ENCODE results near the gene WDFY4. TPM values are rescaled to one million over a fixed set of nuclear protein-coding genes. Genes with fewer than 3 reads are reported as not detected.

Gene WDFY4
- total and polyA plus RNA-seq, 8 donors: 0.15 to 8.0 (median 2.7) TPM

DNA sequence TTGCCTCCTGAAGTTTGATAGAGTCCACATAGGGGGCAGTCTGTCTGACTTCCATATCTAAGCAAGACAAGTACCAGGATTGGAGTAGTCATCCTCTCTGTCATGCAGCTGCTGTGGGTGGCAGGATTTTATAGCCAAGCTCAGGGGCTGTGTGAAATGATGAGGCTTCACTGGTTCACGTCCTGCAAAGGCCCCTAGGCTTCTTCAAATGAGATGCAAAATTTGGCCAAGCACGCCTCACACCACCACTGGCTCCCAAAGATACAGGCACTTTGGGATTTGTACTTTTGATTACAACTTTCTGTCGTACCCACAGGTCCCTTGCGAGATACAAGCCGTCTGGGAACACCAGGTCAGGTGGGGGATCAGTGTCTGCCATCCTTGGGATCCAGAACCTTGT, 67.1 kb downstream of the WDFY4 start:
- no peak for DNase-seq
- Histone ChIP-seq H3K9me3 (no peaks in the 10 kb centered on the region), H3K27me3 (no peaks in the 10 kb centered on the region), H3K4me3 (no peak overlapping the region), H3K27ac (no peak overlapping the region), H3K36me3 (no peaks in the 10 kb centered on the region), H3K4me1 (no peaks in the 10 kb centered on the region)
- TF ChIP-seq POLR2A (IDR thresholded peaks at IDR 0.05) (no peak), EP300 (IDR thresholded peaks at IDR 0.05) (no peak), POLR2AphosphoS5 (IDR thresholded peaks at IDR 0.05) (no peak)
- TF ChIP-seq, protein P1, sequence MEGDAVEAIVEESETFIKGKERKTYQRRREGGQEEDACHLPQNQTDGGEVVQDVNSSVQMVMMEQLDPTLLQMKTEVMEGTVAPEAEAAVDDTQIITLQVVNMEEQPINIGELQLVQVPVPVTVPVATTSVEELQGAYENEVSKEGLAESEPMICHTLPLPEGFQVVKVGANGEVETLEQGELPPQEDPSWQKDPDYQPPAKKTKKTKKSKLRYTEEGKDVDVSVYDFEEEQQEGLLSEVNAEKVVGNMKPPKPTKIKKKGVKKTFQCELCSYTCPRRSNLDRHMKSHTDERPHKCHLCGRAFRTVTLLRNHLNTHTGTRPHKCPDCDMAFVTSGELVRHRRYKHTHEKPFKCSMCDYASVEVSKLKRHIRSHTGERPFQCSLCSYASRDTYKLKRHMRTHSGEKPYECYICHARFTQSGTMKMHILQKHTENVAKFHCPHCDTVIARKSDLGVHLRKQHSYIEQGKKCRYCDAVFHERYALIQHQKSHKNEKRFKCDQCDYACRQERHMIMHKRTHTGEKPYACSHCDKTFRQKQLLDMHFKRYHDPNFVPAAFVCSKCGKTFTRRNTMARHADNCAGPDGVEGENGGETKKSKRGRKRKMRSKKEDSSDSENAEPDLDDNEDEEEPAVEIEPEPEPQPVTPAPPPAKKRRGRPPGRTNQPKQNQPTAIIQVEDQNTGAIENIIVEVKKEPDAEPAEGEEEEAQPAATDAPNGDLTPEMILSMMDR (IDR thresholded peaks at IDR 0.05): no peak
- 77 to 92% (median 83%) methylated on average over 5 of the region's 5 CpGs for WGBS, 5 donors
- intact Hi-C loops (cut with DNase I; ENCODE audit: low total_unique reads): no loop called here

DNA sequence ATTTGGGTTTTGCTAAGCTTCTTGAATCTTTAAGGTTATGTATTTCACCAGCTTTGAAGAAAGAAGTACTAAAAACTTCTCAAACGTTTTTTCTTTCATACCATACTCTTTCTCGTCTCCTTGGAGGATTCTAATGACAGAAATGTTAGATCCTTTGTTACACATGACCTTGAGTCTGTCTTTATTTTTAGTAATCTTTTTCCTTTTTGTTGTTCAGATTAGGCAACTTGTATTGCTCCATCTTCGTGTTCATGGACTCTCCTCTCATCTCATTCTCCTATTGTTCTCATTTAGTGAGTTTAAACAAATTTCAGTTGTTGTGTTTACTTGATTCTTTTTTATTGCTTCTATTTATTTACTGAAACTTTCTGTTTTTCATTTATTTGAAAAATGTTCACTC, 73.7 kb downstream of the WDFY4 start:
- no peak for DNase-seq
- TF ChIP-seq POLR2A (IDR thresholded peaks at IDR 0.05) (no peak), EP300 (IDR thresholded peaks at IDR 0.05) (no peak), POLR2AphosphoS5 (IDR thresholded peaks at IDR 0.05) (no peak)
- TF ChIP-seq, protein P1 (IDR thresholded peaks at IDR 0.05): no peak
- no peaks in the 10 kb centered on the region for H3K27me3 ChIP-seq
- H3K4me3 ChIP-seq: no peak overlapping the region
- no peaks in the 10 kb centered on the region for H3K4me1 ChIP-seq
- H3K27ac ChIP-seq: no peak overlapping the region
- intact Hi-C loops (cut with DNase I; ENCODE audit: low total_unique reads): no loop called here
- no peaks in the 10 kb centered on the region for H3K36me3 ChIP-seq
- 38 to 58% (median 52%) methylated on average over 3 of the region's 3 CpGs for WGBS, 5 donors
- no peaks in the 10 kb centered on the region for H3K9me3 ChIP-seq

DNA sequence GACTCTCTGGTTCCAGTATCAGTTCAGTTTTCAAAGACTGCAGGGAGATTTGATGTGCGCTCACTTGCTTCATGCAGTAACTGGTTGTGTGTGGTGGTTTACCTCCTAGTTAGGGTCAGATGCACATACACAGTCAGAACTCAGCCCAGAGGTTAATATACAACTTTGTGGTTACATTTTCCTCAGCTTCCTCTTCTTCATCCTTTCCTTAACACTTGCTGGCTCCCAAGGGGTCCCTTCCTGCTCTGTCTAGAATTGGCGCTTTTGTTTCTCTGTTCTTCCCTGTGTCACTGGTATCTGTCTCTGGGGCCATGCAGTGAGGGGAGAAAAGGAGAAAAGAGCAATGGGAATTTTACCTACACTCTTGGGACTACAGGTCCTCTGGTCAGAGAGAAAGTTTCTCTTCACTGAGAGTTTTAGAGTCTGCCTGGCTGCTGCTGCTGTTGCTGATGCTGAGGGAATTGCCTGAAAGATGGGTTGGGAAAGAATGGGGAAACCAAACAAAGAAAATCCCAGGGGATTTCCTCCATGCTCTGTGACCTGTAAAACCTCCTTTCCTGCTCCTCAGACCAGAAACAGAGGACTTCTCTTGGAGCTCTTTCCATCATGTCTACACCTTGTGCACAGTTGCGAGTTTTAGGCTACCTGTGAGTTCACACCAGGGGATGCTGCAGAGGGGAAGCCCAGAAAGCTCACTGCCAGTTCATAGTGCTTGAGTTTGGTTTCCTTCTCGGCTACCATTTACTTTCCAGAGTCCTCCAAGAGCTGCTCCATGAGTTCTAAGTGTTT, 74.6 kb downstream of the WDFY4 start:
- intact Hi-C loops (cut with DNase I; ENCODE audit: low total_unique reads): no loop called here
- no peaks in the 10 kb centered on the region for H3K9me3 ChIP-seq
- H3K36me3 ChIP-seq: no peaks in the 10 kb centered on the region
- no peak overlapping the region for H3K4me3 ChIP-seq
- 82 to 88% (median 83%) methylated on average over 4 of the region's 4 CpGs for WGBS, 5 donors
- H3K4me1 ChIP-seq: no peaks in the 10 kb centered on the region
- no peak for DNase-seq
- TF ChIP-seq POLR2AphosphoS5 (IDR thresholded peaks at IDR 0.05) (no peak), EP300 (IDR thresholded peaks at IDR 0.05) (no peak), POLR2A (IDR thresholded peaks at IDR 0.05) (no peak)
- TF ChIP-seq, protein P1 (IDR thresholded peaks at IDR 0.05): no peak
- no peak overlapping the region for H3K27ac ChIP-seq
- no peaks in the 10 kb centered on the region for H3K27me3 ChIP-seq

GRCh38 chr10:48760983-48761382, 76.3 kb downstream of the WDFY4 start:
- TF ChIP-seq EP300 (IDR thresholded peaks at IDR 0.05): no peak
- TF ChIP-seq, protein P1 (IDR thresholded peaks at IDR 0.05): no peak
- no peak for TF ChIP-seq POLR2AphosphoS5 (IDR thresholded peaks at IDR 0.05)
- TF ChIP-seq POLR2A (IDR thresholded peaks at IDR 0.05): no peak
- no peak for DNase-seq
- Histone ChIP-seq H3K36me3 (no peaks in the 10 kb centered on the region), H3K4me1 (no peaks in the 10 kb centered on the region), H3K27ac (no peak overlapping the region), H3K9me3 (no peaks in the 10 kb centered on the region), H3K27me3 (no peaks in the 10 kb centered on the region), H3K4me3 (no peak overlapping the region)
- 64 to 79% (median 72%) methylated on average over 5 of the region's 5 CpGs for WGBS, 5 donors
- intact Hi-C loops (cut with DNase I; ENCODE audit: low total_unique reads): no loop called here
